Adrenal gland (tissue), 12 donors: Measurements from ENCODE around the gene HSPBAP1. TPM values are rescaled to one million over a fixed set of nuclear protein-coding genes. Genes with fewer than 3 reads are reported as not detected.

ENCODE experiments used
- DNase-seq, 7 donors: peaks; one replicate each; pipeline ENCODE4 v3.0.0-alpha.2; 2019 to 2020
- H3K27ac ChIP-seq, 5 donors: fragments of 200-600 bp; sonication (generic) in 4 of 5; 1 replicate in 3 of 5; 2 replicates in 2 of 5; pipeline versions ENCODE4 v1.5.1 to v1.8.0; 2016 to 2020; ENCODE audit warnings: mild to moderate bottlenecking in 1 of 5
- H3K27me3 ChIP-seq: fragments of 200-600 bp; 2 replicates; pipeline ENCODE4 v1.8.0; 2021
- H3K36me3 ChIP-seq, 2 donors: fragments of 200-600 bp; replicated peaks in 1 of 2; 1 replicate in 1 of 2; 2 replicates in 1 of 2; pipeline versions ENCODE4 v1.5.1 to v1.8.0; 2018 to 2022
- H3K4me1 ChIP-seq, 2 donors: fragments of 200-600 bp; replicated peaks in 1 of 2; 1 replicate in 1 of 2; 2 replicates in 1 of 2; pipeline versions ENCODE4 v1.5.1 to v1.8.0; 2018 to 2021
- H3K4me3 ChIP-seq, 4 donors: fragments of 200-600 bp; sonication (generic) in 3 of 4; one replicate each; pipeline ENCODE4 v1.5.1; 2016 to 2018
- H3K9me3 ChIP-seq, 3 donors: fragments of 200-600 bp; sonication (generic) in 1 of 3; replicated peaks in 1 of 3; 1 replicate in 2 of 3; 2 replicates in 1 of 3; pipeline versions ENCODE4 v1.5.1 to v1.8.0; 2016 to 2021
- POLR2A ChIP-seq, 2 donors: fragments of 450-650 bp; IDR thresholded peaks; one replicate each; pipeline ENCODE4 v1.6.1; 2017; ENCODE audit warnings: antibody characterized with exemption in 2 of 2, mild to moderate bottlenecking in 2 of 2, moderate library complexity in 1 of 2
- WGBS, 4 donors: extraction: QIAGEN DNeasy Blood & Tissue Kit in 2 of 4; methylation state at CpG; one replicate each; pipeline versions ENCODE4 v1.1.5 to v1.1.7; 2013 to 2017; 5-methylcytosine and 5-hydroxymethylcytosine counted together
- intact Hi-C, 2 donors: fragments of 100-400 bp; cut with DNase I; formaldehyde crosslinking; loops; one replicate each; pipeline versions ENCODE4 v1.14.1 to v1.15.0; 2022 to 2023
- polyA plus RNA-seq, 3 donors: library from polyadenylated mRNA; stranded (reverse); fragments of 200-250 nt in 2 of 3; fragments of 350-450 nt in 1 of 3; fragmentation: Illumina TruSeq in 1 of 3; extraction: RNeasy Lipid Tissue Mini Kit (QIAGEN cat#74804) in 1 of 3; gene quantifications; one replicate each; pipeline ENCODE4 v1.2.3, GENCODE V29; 2013 to 2014
- total RNA-seq, 9 donors: library from RNA; depleted of rRNA in 4 of 9; stranded (reverse); fragments of >200 nt in 4 of 9; fragments of 120-200 nt in 1 of 9; fragmentation: NEBNext Ultra II Directional in 1 of 9; extraction: Animal tissue kit (Norgen Biotek cat#: 25700) in 1 of 9; gene quantifications; one replicate each; pipeline versions ENCODE4 v1.1.0 to v1.2.4, GENCODE V29; 2013 to 2023
- TF ChIP-seq, protein P1 (sequence below), 6 experiments: fragments of 450-650 bp in 4 of 6; fragments of 200-600 bp in 2 of 6; sonication (generic) in 1 of 6; IDR thresholded peaks; 1 replicate in 5 of 6; 2 replicates in 1 of 6; pipeline versions ENCODE4 v1.5.1 to v1.8.0; 2016 to 2021; ENCODE audit warnings: antibody characterized with exemption in 6 of 6, mild to moderate bottlenecking in 2 of 6, moderate library complexity in 1 of 6
- donor health status: healthy with polysubstance abuse.
- donor health status: Bipolar disorder and iron deficiency.
- donor health status: DM: yes; HTN: yes; CAD: no.
- donor health status: DM: no; HTN: no; CAD: no.
- donor health status: DM: no; HTN: no; CAD: no.
- donor health status: DM: yes; HTN: yes; CAD: no.

Gene HSPBAP1
- total and polyA plus RNA-seq, 12 donors = 3.9 to 40.2 (median 10.3) TPM

DNA sequence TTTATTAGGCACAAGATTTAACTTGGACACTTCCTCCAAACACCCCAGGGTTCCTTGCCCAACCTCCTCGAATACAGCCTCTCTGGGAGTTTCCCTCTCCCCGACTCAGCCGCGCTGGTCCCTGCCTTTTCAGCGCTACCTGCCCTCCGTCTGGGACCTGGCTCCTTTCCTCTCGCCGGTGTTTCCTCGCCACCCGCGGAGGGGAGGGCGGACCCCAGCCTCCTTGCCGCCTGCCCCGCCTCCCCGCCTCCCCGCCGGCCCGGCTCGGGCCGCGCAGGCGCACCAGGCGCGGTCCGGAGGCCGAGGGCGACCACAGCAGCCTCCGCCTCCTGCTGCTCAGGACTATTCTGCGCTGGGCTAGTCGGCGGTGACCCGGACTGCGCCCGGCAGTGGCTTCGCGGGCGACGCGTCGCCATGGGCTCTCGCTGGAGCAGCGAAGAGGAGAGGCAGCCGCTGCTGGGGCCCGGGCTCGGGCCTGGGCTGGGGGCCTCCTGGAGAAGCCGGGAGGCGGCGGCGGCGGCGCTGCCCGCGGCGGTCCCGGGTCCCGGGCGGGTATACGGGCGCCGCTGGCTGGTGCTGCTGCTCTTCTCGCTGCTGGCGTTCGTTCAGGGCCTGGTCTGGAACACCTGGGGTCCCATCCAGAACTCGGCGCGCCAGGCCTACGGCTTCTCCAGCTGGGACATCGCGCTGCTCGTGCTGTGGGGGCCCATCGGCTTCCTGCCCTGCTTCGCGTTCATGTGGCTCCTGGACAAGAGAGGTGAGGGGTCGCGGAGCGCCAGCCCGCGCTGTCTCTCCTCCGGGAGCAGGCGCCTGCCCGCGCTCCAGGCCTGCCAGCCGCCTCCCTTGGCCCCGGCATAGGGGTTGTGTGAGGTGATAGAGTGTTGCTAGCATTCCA is 1.4 kb upstream of the HSPBAP1 start, which contains the start of gene SLC49A4:
Gene SLC49A4, plus strand, starts transcription at position 291 of the 895 bp plus-strand sequence. Its CDS starts 124 bp downstream, at position 415.
- intact Hi-C loops = no loop called here
- TF ChIP-seq, protein P1, sequence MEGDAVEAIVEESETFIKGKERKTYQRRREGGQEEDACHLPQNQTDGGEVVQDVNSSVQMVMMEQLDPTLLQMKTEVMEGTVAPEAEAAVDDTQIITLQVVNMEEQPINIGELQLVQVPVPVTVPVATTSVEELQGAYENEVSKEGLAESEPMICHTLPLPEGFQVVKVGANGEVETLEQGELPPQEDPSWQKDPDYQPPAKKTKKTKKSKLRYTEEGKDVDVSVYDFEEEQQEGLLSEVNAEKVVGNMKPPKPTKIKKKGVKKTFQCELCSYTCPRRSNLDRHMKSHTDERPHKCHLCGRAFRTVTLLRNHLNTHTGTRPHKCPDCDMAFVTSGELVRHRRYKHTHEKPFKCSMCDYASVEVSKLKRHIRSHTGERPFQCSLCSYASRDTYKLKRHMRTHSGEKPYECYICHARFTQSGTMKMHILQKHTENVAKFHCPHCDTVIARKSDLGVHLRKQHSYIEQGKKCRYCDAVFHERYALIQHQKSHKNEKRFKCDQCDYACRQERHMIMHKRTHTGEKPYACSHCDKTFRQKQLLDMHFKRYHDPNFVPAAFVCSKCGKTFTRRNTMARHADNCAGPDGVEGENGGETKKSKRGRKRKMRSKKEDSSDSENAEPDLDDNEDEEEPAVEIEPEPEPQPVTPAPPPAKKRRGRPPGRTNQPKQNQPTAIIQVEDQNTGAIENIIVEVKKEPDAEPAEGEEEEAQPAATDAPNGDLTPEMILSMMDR (IDR thresholded peaks at IDR 0.05) = no peak
- TF ChIP-seq POLR2A (IDR thresholded peaks at IDR 0.05) = peak; percentile 89 to 93
- 0 to 1% (median 0%) methylated on average over 16 to 84 of the region's 84 CpGs for WGBS, 4 donors

DNA sequence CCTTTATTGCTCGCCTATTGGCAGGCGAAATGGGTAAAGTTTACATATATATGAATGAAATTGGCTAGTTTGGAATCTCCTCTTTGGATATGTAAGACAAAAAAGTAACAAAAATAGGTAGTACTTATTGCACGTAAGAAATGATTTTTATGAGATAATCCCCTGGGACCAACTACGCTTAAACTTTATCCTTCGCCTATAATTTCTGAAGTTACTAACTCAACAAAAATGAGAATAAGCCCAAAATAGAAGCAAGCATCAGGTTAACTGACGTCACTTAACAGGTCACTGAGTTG is 800 bp upstream of the HSPBAP1 start:
- no peaks in the 10 kb centered on the region for H3K36me3 ChIP-seq
- DNase-seq = no peak
- peaks cover 5 to 34% of the 10 kb centered on the region in 2 donors for H3K4me1 ChIP-seq
- H3K9me3 ChIP-seq = no peaks in the 10 kb centered on the region
- intact Hi-C loops = no loop called here
- H3K4me3 ChIP-seq = peak overlapping the region; percentile 39 to 82 (median 52)
- H3K27me3 ChIP-seq = no peaks in the 10 kb centered on the region
- peak overlapping the region; percentile 47 to 98 (median 94) for H3K27ac ChIP-seq
- WGBS, 4 donors = 0 to 2% (median 0%) methylated on average over 6 of the region's 6 CpGs
- TF ChIP-seq, protein P1 (IDR thresholded peaks at IDR 0.05) = no peak
- TF ChIP-seq POLR2A (IDR thresholded peaks at IDR 0.05) = no peak

More for the DNA sequence above, 1.4 kb upstream of the HSPBAP1 start, which contains the start of gene SLC49A4:
- peak within 1 kb of the TSS; percentile 47 to 98 (median 94) for H3K27ac ChIP-seq
- H3K27me3 ChIP-seq = no peaks in the 10 kb centered on the region
- H3K9me3 ChIP-seq = no peaks in the 10 kb centered on the region
- peaks cover 5 to 34% of the 10 kb centered on the region in 2 donors for H3K4me1 ChIP-seq
- H3K4me3 ChIP-seq = peak within 1 kb of the TSS; percentile 39 to 82 (median 58)
- DNase-seq = peak; percentile 68 to 80 (median 78)
- H3K36me3 ChIP-seq = no peaks in the 10 kb centered on the region

DNA sequence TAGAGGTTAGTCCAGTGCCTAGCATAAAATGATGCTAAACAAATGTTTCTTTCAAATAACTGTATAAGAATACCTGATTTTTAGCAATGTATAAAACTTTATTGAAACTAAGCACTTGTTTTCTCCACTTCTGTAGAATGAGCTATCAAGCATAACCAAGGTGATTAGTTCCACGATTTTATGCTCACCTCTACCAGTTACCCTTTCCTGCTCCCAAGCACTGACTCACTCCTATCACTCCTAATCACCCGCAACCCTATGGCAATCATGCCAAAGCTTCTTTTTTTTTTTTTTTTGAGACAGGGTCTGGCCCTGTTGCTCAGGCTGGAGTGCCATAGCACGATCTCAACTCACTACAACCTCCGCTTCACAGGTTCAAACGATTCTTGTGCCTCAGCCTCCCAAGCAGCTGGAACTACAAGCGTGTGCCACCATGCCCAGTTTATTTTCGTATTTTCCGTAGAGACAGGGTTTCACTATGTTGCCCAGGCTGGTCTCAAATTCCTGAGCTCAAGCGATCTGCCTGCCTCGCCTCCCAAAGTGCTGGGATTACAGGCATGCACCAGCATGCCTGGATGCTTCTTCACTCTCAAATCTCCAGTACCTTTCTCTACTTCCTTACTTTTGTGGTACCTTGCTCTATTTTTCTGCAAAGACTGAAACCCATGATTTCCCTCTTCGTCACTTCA is 3.9 kb downstream of the HSPBAP1 start:
- Histone ChIP-seq H3K27me3 (no peaks in the 10 kb centered on the region), H3K9me3 (no peaks in the 10 kb centered on the region), H3K4me3 (no peak overlapping the region), H3K27ac (no peak overlapping the region), H3K36me3 (no peaks in the 10 kb centered on the region), H3K4me1 (peaks cover 8 to 23% of the 10 kb centered on the region in 2 donors)
- TF ChIP-seq POLR2A (IDR thresholded peaks at IDR 0.05) = no peak
- TF ChIP-seq, protein P1 (IDR thresholded peaks at IDR 0.05) = no peak
- DNase-seq = no peak
- 82 to 90% (median 85%) methylated on average over 11 of the region's 11 CpGs for WGBS, 4 donors
- intact Hi-C loops = no loop called here

DNA sequence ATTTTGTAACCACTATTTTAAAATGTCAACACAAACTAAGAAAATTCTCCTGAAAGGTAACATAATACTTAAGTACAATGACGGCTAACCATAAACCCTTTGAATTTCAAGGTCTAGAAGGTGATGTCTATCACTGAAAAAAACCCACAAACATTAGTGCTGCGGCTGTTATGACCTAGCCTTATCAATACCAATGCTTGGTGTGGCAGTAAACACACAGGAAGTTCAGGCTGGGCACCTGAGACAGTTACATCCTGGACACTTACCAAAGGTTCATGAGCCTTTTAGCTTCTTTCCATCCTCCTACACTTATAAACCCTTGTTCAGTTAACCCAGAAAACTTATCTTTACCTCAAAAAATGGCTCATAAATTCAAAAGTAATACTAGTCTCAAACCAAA is 5.8 kb downstream of the HSPBAP1 start:
- 82 to 95% (median 92%) methylated on average over 2 of the region's 2 CpGs for WGBS, 4 donors
- Histone ChIP-seq H3K36me3 (no peaks in the 10 kb centered on the region), H3K27ac (no peak overlapping the region), H3K4me3 (no peak overlapping the region), H3K27me3 (no peaks in the 10 kb centered on the region), H3K4me1 (peaks cover 8 to 16% of the 10 kb centered on the region in 2 donors), H3K9me3 (no peaks in the 10 kb centered on the region)
- DNase-seq = no peak
- intact Hi-C loops = no loop called here
- TF ChIP-seq, protein P1 (IDR thresholded peaks at IDR 0.05) = no peak
- no peak for TF ChIP-seq POLR2A (IDR thresholded peaks at IDR 0.05)
